Measurements from ENCODE around the gene CDC42SE2.
"Not testable (repeated sequence)": the region's sequence is repeated elsewhere in the genome, so short reads cannot be mapped to it uniquely, and the experiment has no call there.

The CDC42SE2 gene

GRCh38 chr5:131366428-131366827 is 102.6 kb downstream of the CDC42SE2 start:
- DNase-seq (ENCODE audit: low read depth in 2 of 2): no peak

- DNase-seq (ENCODE audit: low read depth in 2 of 2): no peak
These were observed 103.5 kb downstream of the CDC42SE2 start for GRCh38 chr5:131367219-131367860.

- DNase-seq (ENCODE audit: low read depth in 2 of 2): no peak
These were observed 105.0 kb downstream of the CDC42SE2 start for GRCh38 chr5:131368866-131369265.

- no peak for DNase-seq (ENCODE audit: low read depth in 2 of 2)
These were observed 105.7 kb downstream of the CDC42SE2 start for GRCh38 chr5:131369558-131369957.

GRCh38 chr5:131371835-131372234 is 108.0 kb downstream of the CDC42SE2 start:
- DNase-seq (ENCODE audit: low read depth in 2 of 2): no peak

GRCh38 chr5:131373265-131373664 is 109.4 kb downstream of the CDC42SE2 start:
- DNase-seq (ENCODE audit: low read depth in 2 of 2): no peak

GRCh38 chr5:131375351-131375750 is 111.5 kb downstream of the CDC42SE2 start:
- no peak for DNase-seq (ENCODE audit: low read depth in 2 of 2)

GRCh38 chr5:131377346-131377745 is 113.5 kb downstream of the CDC42SE2 start:
- no peak for DNase-seq (ENCODE audit: low read depth in 2 of 2)

- DNase-seq (ENCODE audit: low read depth in 2 of 2): peak; percentile 33 to 34
These were observed 114.0 kb downstream of the CDC42SE2 start for GRCh38 chr5:131377785-131378325.

- no peak for DNase-seq (ENCODE audit: low read depth in 2 of 2)
These were observed 115.1 kb downstream of the CDC42SE2 start for GRCh38 chr5:131378721-131379541.

GRCh38 chr5:131379723-131380122 is 115.9 kb downstream of the CDC42SE2 start:
- DNase-seq (ENCODE audit: low read depth in 2 of 2): no peak

- DNase-seq (ENCODE audit: low read depth in 2 of 2): not testable (repeated sequence)
These were observed 116.4 kb downstream of the CDC42SE2 start for GRCh38 chr5:131380238-131380637.

- DNase-seq (ENCODE audit: low read depth in 2 of 2): no peak
These were observed 117.2 kb downstream of the CDC42SE2 start for GRCh38 chr5:131381021-131381420.

- DNase-seq (ENCODE audit: low read depth in 2 of 2): no peak
These were observed 117.9 kb downstream of the CDC42SE2 start for GRCh38 chr5:131381777-131382176.

- peak; percentile 9 to 16 for DNase-seq (ENCODE audit: low read depth in 2 of 2)
These were observed 118.8 kb downstream of the CDC42SE2 start for GRCh38 chr5:131382407-131383395.

- DNase-seq (ENCODE audit: low read depth in 2 of 2): no peak
These were observed 120.3 kb downstream of the CDC42SE2 start for GRCh38 chr5:131384173-131384572.

- DNase-seq (ENCODE audit: low read depth in 2 of 2): no peak
These were observed 120.9 kb downstream of the CDC42SE2 start for GRCh38 chr5:131384616-131385214.

- DNase-seq (ENCODE audit: low read depth in 2 of 2): no peak
These were observed 122.3 kb downstream of the CDC42SE2 start for GRCh38 chr5:131386124-131386523.

GRCh38 chr5:131386779-131387178 is 122.9 kb downstream of the CDC42SE2 start:
- DNase-seq (ENCODE audit: low read depth in 2 of 2): no peak

- DNase-seq (ENCODE audit: low read depth in 2 of 2): no peak
These were observed 123.4 kb downstream of the CDC42SE2 start for GRCh38 chr5:131387255-131387654.
